ENCODE results near the gene SND1. TPM values are rescaled to one million over a fixed set of nuclear protein-coding genes. Genes with fewer than 3 reads are reported as not detected.

SND1 gene
- total RNA-seq, 1 experiment from 2014 or later = 274 TPM

GRCh38 chr7:128042012-128042411 lies 390.0 kb downstream of the SND1 start:
- CTCF ChIA-PET = no interaction called here
- intact Hi-C loops (cut with micrococcal nuclease; ENCODE audit: unreplicated experiment) = no loop called here

GRCh38 chr7:128044064-128044463 lies 392.1 kb downstream of the SND1 start:
- no peak overlapping the region for H3K27ac Mint-ChIP-seq (ENCODE audit: unreplicated experiment)
- peaks cover 5% of the 10 kb centered on the region for H3K4me1 Mint-ChIP-seq (ENCODE audit: low read depth, unreplicated experiment)
- ChIA-PET POLR2A (no interaction called here), CTCF (no interaction called here)
- no peaks in the 10 kb centered on the region for H3K27me3 Mint-ChIP-seq (ENCODE audit: insufficient read depth, unreplicated experiment)
- intact Hi-C loops (cut with micrococcal nuclease; ENCODE audit: unreplicated experiment) = no loop called here
- DNase-seq = no peak
- H3K36me3 Mint-ChIP-seq (ENCODE audit: insufficient read depth, unreplicated experiment) = peaks cover 47% of the 10 kb centered on the region
- no peak for TF ChIP-seq CTCF (IDR thresholded peaks at IDR 0.05; ENCODE audit: insufficient read depth in 1 of 2, low read depth in 1 of 2, low read length in 1 of 2, severe bottlenecking in 1 of 2, unreplicated experiment in 1 of 2)
- no peak overlapping the region for H3K4me3 Mint-ChIP-seq (ENCODE audit: unreplicated experiment)
- no peaks in the 10 kb centered on the region for H3K9me3 Mint-ChIP-seq (ENCODE audit: unreplicated experiment)
- no peaks in the 10 kb centered on the region for H3K27me3 ChIP-seq (replicated peaks; ENCODE audit: control insufficient read depth, insufficient read depth, low read length)
- no TSS peak for BruUV-seq (replicated peaks)
- no peaks in the 10 kb centered on the region for H3K4me1 ChIP-seq
- no peaks in the 10 kb centered on the region; the same call in none of the 2 replicates for H3K36me3 ChIP-seq (ENCODE audit: control insufficient read depth, insufficient read depth, low read length)
- no peak overlapping the region for H3K4me3 ChIP-seq (ENCODE audit: low read depth, low read length)
- no peaks in the 10 kb centered on the region for H3K9me3 ChIP-seq

More at GRCh38 chr7:128042012-128042411, 390.0 kb downstream of the SND1 start:
- no peak for TF ChIP-seq CTCF (IDR thresholded peaks at IDR 0.05; ENCODE audit: insufficient read depth in 1 of 2, low read depth in 1 of 2, low read length in 1 of 2, severe bottlenecking in 1 of 2, unreplicated experiment in 1 of 2)
- H3K36me3 Mint-ChIP-seq (ENCODE audit: insufficient read depth, unreplicated experiment) = peaks cover 36% of the 10 kb centered on the region
- POLR2A ChIA-PET = no interaction called here
- Histone ChIP-seq H3K27me3 (replicated peaks; ENCODE audit: control insufficient read depth, insufficient read depth, low read length) (no peaks in the 10 kb centered on the region), H3K4me3 (ENCODE audit: low read depth, low read length) (no peak overlapping the region), H3K36me3 (ENCODE audit: control insufficient read depth, insufficient read depth, low read length) (no peaks in the 10 kb centered on the region; the same call in none of the 2 replicates), H3K9me3 (no peaks in the 10 kb centered on the region), H3K4me1 (no peaks in the 10 kb centered on the region)
- H3K27me3 Mint-ChIP-seq (ENCODE audit: insufficient read depth, unreplicated experiment) = no peaks in the 10 kb centered on the region
- no peak for DNase-seq
- no peak overlapping the region for H3K4me3 Mint-ChIP-seq (ENCODE audit: unreplicated experiment)
- no TSS peak for BruUV-seq (replicated peaks)
- H3K4me1 Mint-ChIP-seq (ENCODE audit: low read depth, unreplicated experiment) = peaks cover 11% of the 10 kb centered on the region
- H3K9me3 Mint-ChIP-seq (ENCODE audit: unreplicated experiment) = no peaks in the 10 kb centered on the region
- H3K27ac Mint-ChIP-seq (ENCODE audit: unreplicated experiment) = no peak overlapping the region

GRCh38 chr7:128045158-128045557 lies 393.2 kb downstream of the SND1 start:
- BruUV-seq (replicated peaks) = no TSS peak
- Histone ChIP-seq H3K27me3 (replicated peaks; ENCODE audit: control insufficient read depth, insufficient read depth, low read length) (no peaks in the 10 kb centered on the region), H3K9me3 (no peaks in the 10 kb centered on the region), H3K4me1 (no peaks in the 10 kb centered on the region), H3K4me3 (ENCODE audit: low read depth, low read length) (no peak overlapping the region), H3K36me3 (ENCODE audit: control insufficient read depth, insufficient read depth, low read length) (no peaks in the 10 kb centered on the region; the same call in none of the 2 replicates)
- no peaks in the 10 kb centered on the region for H3K27me3 Mint-ChIP-seq (ENCODE audit: insufficient read depth, unreplicated experiment)
- DNase-seq = no peak
- no peak overlapping the region for H3K27ac Mint-ChIP-seq (ENCODE audit: unreplicated experiment)
- H3K36me3 Mint-ChIP-seq (ENCODE audit: insufficient read depth, unreplicated experiment) = peaks cover 51% of the 10 kb centered on the region
- no peaks in the 10 kb centered on the region for H3K9me3 Mint-ChIP-seq (ENCODE audit: unreplicated experiment)
- H3K4me3 Mint-ChIP-seq (ENCODE audit: unreplicated experiment) = no peak overlapping the region
- intact Hi-C loops (cut with micrococcal nuclease; ENCODE audit: unreplicated experiment) = no loop called here
- CTCF ChIA-PET = no interaction called here
- POLR2A ChIA-PET = interaction anchor here (0.7 kb wide), 1 partner anchor 855 kb away, joined by 3 read pairs; no protein-coding TSS in a partner anchor
- TF ChIP-seq CTCF (IDR thresholded peaks at IDR 0.05; ENCODE audit: insufficient read depth in 1 of 2, low read depth in 1 of 2, low read length in 1 of 2, severe bottlenecking in 1 of 2, unreplicated experiment in 1 of 2) = no peak
- H3K4me1 Mint-ChIP-seq (ENCODE audit: low read depth, unreplicated experiment) = no peaks in the 10 kb centered on the region
